HG02884 (cell line): ENCODE measurements around the gene NOS1AP.

Source experiments
- ATAC-seq: cut with Tn5 transposase; IDR thresholded peaks from one replicate; pipeline ENCODE4 v1.9.1; 2021; ENCODE audit warnings: mild to moderate bottlenecking, moderate library complexity; ENCODE audit not compliant: unreplicated experiment

Gene NOS1AP

GRCh38 chr1:162214202-162214601, 144.7 kb downstream of the NOS1AP start:
- no peak for ATAC-seq

DNA sequence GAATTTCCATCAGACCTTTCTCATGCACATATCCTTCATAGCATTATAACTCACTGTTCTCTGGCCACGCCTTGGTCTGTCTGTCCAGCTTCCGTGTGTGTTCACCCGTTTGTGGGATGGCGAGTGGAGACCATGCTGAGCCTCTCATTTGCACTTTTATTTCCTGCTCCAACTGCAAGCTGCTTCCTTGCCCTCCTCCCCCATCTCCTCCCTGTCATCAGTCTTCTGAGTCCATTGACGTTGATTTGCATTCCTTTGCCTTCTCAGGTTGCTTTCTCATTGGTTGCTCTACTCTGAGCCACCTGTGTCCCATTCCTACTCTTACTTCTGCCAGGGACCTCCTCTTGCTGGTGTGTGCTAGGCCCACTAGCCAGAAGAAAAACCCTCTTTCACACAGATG, 146.4 kb downstream of the NOS1AP start:
- ATAC-seq: no peak

GRCh38 chr1:162216604-162217003, 147.1 kb downstream of the NOS1AP start:
- ATAC-seq: no peak

DNA sequence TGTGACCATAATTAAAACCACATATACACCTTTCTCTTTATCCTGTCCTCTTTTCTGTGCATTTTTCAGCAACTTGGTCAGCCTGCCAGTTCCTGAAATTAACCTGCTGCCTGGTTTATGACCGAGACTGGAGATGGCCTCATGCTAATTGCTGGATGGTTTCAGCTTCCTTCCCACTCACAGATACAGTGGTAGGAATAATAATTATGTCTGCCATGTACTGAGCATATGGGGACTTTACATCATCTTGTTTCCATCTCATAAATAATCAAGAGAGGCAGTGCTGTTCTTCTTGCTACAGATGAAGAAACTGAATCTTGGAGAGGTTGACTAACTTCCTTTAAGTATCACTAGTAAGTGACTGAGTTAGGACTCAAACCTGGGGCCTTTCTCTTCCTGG, 148.2 kb downstream of the NOS1AP start:
- no peak for ATAC-seq

DNA sequence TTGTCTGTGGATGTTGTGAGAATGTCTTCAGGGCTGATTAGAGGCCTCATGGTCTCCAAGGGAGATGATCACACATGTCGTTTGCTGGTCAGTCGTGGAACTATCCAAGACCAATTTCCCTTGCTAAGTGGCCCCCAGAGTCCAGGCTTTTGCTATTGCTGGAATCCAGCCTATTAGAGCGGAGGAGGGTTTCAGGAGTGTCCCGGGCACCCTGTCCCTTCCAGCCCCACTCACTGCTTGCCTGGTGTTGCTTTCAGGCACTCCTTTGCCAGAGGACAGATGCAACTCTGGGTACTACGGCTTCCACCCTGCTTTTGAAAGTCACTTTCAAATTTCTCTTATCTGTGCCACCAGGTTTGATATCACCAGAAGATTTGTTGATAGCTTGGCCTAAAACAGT, 149.1 kb downstream of the NOS1AP start:
- ATAC-seq: no peak

- ATAC-seq: no peak
These were observed 149.5 kb downstream of the NOS1AP start for GRCh38 chr1:162218975-162219374.

DNA sequence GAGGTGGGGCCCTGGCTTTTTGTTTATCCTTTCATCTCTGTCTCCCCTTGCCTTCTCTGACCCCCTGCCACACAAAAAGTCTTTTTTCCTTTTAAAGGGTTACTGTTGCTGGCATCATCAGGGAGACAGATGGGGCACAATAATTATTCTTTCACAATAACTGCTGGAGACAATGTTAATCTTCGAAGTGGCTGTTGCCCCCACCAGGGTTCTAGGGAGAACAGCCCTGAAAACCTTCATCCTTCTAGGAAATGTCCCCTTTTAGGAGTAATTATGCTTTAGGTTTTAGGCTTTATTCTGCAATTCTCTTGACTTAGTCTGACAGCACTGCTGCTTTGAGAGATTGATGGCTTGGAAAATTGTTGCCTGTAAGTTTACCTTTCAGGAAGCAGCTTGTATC, 150.0 kb downstream of the NOS1AP start:
- ATAC-seq: no peak

DNA sequence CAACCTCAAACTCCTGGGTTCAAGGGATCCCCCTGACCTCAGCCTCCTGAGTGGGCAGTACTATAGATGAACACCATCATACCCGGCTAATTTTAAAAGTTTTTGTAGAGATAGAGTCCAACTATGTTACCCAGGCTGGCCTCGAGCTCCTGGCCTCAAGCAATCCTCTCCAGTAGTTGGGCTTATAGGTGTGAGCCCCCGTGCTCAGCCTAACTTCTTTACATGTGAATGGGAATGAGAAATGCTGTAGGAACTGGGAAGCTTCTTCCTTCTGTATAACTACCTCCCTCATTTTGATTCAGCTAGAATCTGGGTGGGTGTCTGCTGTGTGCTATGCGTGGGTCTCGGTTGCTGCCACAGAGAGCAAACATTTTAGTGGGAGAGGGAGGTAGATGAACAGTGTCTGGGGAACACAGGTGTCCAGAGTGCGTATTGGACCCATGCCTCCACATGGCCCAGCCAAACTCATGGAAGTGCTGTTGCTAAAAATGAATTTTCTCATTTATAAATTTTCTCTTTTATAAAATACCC, 150.6 kb downstream of the NOS1AP start:
- no peak for ATAC-seq

DNA sequence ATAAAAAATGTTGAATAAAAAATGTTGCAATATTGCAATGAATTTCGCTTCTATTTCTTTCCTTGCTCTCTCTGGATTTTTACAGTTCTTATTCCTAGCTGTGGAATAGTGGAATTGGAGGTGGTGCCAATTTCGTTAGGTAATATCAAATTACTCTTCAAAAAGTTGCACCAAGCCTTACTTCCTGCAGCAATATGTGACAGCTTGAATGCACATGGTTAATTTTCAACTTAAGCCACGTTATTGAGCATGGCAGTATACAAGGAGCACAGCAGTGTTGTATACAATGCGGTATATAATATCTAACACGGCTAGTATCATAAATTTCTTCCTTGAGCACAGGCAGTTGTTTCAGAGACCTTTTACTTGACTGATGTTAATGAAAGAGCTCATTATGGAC, 152.5 kb downstream of the NOS1AP start:
- ATAC-seq: no peak

GRCh38 chr1:162222730-162223129, 153.2 kb downstream of the NOS1AP start:
- ATAC-seq: no peak

DNA sequence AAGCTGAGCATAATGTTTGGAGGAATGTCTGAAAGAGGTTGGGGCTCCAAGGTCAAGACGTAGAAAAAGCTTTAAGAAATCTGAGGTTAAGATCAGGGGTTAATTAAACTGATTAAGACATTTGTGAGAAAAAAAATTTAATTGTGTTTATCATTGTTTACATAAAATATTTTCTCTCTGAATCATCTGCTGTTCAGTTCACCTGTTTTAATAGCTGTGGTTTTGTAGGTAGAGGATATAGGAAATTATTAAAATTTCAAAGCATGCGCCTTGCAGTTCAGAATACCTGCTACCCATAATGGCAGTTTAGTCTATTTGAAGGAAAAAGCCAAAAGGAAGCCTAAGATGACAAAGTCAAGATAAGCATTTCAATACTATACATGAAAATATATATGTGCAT, 154.0 kb downstream of the NOS1AP start:
- ATAC-seq: no peak

- no peak for ATAC-seq
These were observed 154.8 kb downstream of the NOS1AP start for GRCh38 chr1:162224267-162224666.

DNA sequence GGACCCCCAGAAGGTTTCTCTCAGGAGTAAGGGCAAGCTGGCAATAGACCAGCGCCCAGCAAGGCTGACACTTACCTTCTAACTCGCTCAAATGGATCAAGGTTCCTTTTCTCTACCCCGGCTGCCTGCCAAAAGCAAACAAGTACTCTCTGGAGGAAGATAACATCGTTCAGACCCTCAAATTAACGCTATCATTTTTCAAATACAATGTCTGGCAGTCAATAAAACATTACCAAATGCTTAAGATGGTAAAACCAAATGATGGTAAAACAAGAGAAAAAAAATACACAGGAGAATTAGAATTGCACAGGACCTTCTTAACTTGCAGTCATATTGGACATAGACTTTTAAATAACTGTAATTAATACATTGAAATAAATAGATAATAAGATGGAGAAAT, 159.1 kb downstream of the NOS1AP start:
- no peak for ATAC-seq

DNA sequence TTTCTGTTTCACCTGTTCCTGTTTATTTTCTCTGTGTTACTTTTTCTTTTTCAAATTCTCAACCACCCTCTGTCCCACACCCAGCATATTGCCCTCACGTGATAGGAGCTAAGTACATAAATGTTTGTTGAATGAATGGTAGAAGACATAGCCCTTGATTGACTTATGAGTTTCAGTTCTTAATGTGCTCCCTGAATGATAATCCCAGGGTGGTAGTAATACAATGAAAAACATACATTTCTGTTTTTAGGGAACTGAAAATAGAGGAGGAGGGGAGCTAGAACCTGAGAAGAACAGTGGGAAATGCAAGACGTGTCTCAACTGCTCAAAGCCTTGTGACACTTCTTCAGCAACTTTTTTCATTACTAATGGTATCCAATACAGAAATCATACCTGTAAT, 160.1 kb downstream of the NOS1AP start:
- no peak for ATAC-seq

- ATAC-seq: no peak
These were observed 160.6 kb downstream of the NOS1AP start for GRCh38 chr1:162230096-162230495.

DNA sequence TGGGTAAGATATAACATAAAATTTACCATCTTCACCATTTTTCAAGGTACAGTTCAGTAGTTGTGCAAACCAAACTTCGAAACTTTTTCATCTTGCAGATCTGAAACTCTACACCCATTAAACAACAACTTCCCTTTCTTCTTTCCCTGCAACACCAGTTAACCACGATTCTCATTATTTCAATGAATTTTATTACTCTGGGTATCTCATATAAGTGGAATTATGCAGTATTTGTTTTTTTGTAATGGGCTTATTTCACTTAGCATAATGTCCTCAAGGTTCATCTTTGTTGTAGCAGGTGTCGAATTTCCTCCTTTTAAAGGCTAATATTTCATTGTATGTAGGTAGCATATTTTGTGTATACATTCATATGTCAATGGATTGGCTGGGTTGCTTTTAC, 161.0 kb downstream of the NOS1AP start:
- no peak for ATAC-seq

DNA sequence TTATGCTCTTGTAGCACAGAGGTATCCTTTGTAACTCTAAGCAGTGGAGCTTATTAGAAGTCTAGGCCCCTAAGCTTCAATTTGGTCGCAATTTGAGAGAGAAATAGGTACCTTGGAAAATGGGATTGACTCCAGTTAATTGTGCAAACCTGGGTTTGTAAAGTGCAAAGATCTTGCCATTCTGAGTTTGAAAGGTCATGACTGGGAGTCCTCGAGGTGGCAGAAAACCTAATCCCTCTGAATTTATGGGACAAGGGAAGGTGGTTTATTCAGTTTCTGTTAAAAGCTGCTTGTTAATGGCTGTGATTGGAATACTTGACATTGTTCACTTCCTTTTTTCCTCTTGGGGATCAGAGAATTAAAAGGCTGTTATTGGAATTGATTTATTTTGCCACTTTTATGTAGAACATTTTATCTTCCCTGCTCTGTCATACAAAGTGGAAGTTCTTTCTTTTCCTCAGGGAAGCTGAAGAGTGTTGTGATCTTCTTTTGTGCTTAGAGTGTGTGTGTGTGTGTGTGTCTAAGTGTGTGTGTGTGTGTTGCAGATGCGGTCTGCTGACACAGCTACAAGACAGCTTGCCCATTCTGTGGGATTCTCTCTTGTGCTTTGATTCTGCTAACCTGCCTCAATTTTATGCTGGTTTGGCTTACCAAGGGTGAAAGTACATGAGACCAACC, 162.7 kb downstream of the NOS1AP start:
- no peak for ATAC-seq

- no peak for ATAC-seq
These were observed 163.6 kb downstream of the NOS1AP start for GRCh38 chr1:162233066-162233465.

- ATAC-seq: no peak
These were observed 164.4 kb downstream of the NOS1AP start for GRCh38 chr1:162233937-162234336.

GRCh38 chr1:162234571-162234970, 165.1 kb downstream of the NOS1AP start:
- ATAC-seq: no peak

- no peak for ATAC-seq
These were observed 165.8 kb downstream of the NOS1AP start for GRCh38 chr1:162235241-162235800.

DNA sequence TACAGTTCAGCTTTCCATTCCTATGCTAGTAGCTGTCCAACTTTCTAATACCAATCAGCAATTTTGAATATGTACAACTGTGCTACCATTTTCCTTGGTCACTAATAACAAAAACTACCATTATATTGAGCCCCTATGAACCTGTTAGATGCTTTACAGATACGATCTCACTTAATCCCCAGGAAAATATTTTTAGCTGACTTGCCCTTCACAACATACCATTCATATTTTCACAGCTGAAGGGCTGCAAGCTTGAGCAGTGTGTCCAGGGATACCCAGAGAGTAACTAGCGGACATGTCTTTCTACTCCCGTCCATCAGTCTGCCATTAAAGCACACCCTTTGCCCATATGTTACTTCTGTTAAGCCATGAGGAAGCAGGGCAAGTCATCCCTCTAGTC, 166.7 kb downstream of the NOS1AP start:
- ATAC-seq: no peak

GRCh38 chr1:162236618-162237017, 167.1 kb downstream of the NOS1AP start:
- no peak for ATAC-seq
